AG04449 (cell line): Measurements from ENCODE around the gene SLC38A8.

ENCODE experiments used
- CTCF ChIA-PET: fragments of 350-600 bp; formaldehyde crosslinking; extraction: SDS; loops from one replicate; lab custom pipeline; 2021; ENCODE audit warnings: antibody characterized with exemption; lab: Yijun Ruan, JAX
- POLR2A ChIA-PET: fragments of 400-600, 350-600 bp; formaldehyde crosslinking; extraction: SDS; loops from one replicate; lab custom pipeline; 2020; ENCODE audit warnings: antibody characterized with exemption, inconsistent platforms; lab: Yijun Ruan, JAX
- DNase-seq: peaks from one replicate; pipeline ENCODE4 v3.0.0-alpha.2; 2010; ENCODE audit warnings: low read depth, low spot score
- H3K4me3 ChIP-seq: 2 replicates; pipeline ENCODE4 v1.5.1; 2011; ENCODE audit warnings: low read depth, mild to moderate bottlenecking, control low read depth, low read length
- TF ChIP-seq, protein P1 (sequence below): IDR thresholded peaks from one replicate; pipeline ENCODE4 v1.5.1; 2011; ENCODE audit warnings: mild to moderate bottlenecking, moderate library complexity, low read length, control low read depth, inconsistent platforms; ENCODE audit not compliant: insufficient read depth; ENCODE audit errors: missing control alignments

The SLC38A8 gene

DNA sequence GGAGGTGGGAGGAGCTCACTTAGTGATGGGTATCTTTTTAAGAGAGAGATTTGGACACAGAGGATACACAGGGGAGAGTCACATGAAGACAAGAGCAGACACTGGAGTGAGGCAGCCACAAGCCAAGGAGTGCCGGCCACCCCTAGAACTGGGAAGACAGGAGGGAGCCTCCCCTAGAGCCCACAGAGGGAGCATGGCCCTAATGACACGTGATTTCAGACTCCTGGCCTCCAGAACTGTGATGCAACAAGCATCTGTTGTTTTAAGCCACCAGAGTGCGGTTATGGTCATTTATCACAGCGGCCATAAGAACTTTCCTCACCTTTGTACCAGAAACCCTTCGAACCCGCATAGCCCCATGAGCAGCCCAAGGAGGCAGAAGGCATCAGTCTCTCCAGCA, 33.3 kb downstream of the SLC38A8 start:
- POLR2A ChIA-PET, result no interaction called here
- no peak for DNase-seq
- H3K4me3 ChIP-seq, result no peak overlapping the region
- TF ChIP-seq, protein P1, sequence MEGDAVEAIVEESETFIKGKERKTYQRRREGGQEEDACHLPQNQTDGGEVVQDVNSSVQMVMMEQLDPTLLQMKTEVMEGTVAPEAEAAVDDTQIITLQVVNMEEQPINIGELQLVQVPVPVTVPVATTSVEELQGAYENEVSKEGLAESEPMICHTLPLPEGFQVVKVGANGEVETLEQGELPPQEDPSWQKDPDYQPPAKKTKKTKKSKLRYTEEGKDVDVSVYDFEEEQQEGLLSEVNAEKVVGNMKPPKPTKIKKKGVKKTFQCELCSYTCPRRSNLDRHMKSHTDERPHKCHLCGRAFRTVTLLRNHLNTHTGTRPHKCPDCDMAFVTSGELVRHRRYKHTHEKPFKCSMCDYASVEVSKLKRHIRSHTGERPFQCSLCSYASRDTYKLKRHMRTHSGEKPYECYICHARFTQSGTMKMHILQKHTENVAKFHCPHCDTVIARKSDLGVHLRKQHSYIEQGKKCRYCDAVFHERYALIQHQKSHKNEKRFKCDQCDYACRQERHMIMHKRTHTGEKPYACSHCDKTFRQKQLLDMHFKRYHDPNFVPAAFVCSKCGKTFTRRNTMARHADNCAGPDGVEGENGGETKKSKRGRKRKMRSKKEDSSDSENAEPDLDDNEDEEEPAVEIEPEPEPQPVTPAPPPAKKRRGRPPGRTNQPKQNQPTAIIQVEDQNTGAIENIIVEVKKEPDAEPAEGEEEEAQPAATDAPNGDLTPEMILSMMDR, result no peak
- CTCF ChIA-PET, result interaction anchor here (1.1 kb wide), 1 partner anchor 10 kb away, joined by 3 read pairs; no protein-coding TSS in a partner anchor

DNA sequence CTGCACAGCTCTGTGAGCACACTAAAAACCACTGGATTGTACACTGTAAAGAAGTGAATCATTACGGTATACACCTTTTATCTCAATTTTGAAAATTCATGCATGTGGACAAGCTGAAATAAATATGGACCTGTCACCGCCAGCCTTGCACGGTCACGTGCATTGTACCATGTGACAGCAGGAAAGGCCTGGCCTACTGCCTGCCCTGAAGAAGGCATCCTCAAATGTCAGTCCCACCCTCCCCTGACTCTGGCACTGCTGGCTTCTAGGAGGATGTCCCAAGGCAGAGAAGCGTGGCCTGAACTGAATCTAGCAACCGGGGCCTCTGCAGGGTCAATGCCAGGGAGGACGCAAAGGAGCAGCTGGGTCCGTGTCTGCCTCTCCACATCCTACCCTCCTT, 34.6 kb downstream of the SLC38A8 start:
- TF ChIP-seq, protein P1, result no peak
- ChIA-PET CTCF (no interaction called here), POLR2A (no interaction called here)
- no peak overlapping the region for H3K4me3 ChIP-seq
- DNase-seq, result no peak

DNA sequence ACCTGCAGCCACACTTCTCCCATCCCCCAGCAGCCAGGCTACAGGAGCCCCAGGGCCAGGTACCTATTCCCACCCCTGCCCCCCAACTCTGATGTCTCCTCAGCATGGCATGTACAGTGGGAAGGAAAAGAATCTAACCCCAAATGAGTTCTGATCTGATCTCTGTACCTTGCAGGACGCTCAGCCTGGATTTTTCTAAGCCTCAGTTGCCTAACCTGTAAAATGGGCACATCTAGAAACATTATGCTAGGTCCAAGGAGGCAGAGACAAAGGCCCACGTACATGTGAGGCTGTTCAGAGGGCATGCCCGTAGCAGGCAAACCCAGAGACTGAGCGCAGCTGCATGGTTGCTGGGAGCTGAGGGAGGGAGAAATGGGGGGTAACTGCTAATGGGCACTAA, 35.1 kb downstream of the SLC38A8 start:
- TF ChIP-seq, protein P1, result no peak
- POLR2A ChIA-PET, result no interaction called here
- no peak overlapping the region for H3K4me3 ChIP-seq
- CTCF ChIA-PET, result no interaction called here
- DNase-seq, result no peak

DNA sequence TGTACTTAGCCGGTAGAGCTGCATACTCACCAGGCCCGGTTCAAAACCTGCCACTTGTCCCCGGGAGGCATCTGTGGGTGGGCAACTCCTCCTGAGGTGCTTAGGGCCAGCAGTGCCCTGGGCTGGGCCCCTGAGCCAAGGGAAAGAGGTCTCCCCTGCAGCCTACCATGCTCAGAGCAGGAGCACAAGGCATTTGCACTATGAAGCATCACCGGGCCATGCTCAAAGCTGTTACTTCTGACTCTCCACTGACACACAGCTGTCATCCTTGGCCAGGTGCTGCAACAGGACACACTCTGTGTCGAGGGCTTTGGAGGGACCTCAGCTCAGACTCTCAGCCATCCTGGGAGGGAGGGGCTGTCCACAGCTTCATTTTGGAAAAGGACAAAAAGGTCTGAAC, 37.2 kb downstream of the SLC38A8 start:
- H3K4me3 ChIP-seq, result no peak overlapping the region
- CTCF ChIA-PET, result interaction anchor here (1.1 to 1.5 kb wide), 3 partner anchors 9 to 61 kb away, joined by 3 to 6 read pairs (median 3); no protein-coding TSS in a partner anchor
- TF ChIP-seq, protein P1, result no peak
- POLR2A ChIA-PET, result no interaction called here
- DNase-seq, result no peak

DNA sequence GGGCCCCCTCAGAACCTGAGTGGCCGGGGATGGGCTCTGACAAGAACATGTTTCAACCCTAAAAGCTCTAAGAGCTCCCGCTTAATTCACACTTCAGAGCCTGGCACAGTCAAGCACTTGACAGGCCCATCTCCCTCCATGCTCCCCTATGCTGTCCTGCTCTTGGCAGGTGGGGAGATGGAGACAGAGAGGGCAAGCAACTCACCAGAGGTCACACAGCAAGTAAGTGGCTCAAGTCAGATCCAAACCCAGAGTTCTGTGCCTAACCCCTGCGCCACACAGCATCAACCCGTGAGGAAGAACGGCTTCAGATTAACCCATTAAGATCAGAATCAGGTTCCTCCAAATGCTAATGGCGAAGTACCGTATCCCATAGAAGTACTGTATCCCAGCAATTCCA, 38.2 kb downstream of the SLC38A8 start:
- H3K4me3 ChIP-seq, result no peak overlapping the region
- TF ChIP-seq, protein P1, result no peak
- DNase-seq, result no peak
- CTCF ChIA-PET, result interaction anchor here (1.1 to 1.9 kb wide), 2 partner anchors 61 to 62 kb away, joined by 3 to 7 read pairs; no protein-coding TSS in a partner anchor
- POLR2A ChIA-PET, result no interaction called here

DNA sequence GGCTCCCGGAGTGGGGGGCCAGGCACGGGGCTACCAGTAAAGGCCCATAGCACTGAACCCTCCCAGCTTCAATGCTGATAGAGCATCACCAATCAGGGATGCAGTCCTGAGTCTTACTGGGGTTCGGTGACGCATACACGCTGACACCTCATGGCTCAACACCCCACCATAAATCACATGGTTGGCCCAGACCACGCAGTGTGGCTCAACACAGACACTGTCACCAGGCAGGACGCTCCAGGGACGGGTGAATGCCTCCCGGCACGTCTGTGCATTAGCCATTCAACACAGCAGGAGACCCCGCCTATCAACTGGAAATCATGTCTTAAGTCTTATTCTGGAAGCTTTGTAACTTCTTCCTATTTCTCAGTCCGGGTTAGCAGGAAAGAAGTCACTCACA, 39.6 kb downstream of the SLC38A8 start:
- ChIA-PET CTCF (interaction anchor here (0.6 to 1.9 kb wide), 2 partner anchors 63 to 68 kb away, joined by 3 to 7 read pairs; no protein-coding TSS in a partner anchor), POLR2A (no interaction called here)
- no peak overlapping the region for H3K4me3 ChIP-seq
- no peak for DNase-seq
- TF ChIP-seq, protein P1, result no peak
